Trophoblast cell (in vitro differentiated cells and primary cell): ENCODE measurements around the gene ARHGEF33.
A peak's percentile ranks its signal among the peaks of the same experiment; 100 is the strongest.

ENCODE experiments used
- DNase-seq, 2 donors: peaks; one replicate each; pipeline ENCODE4 v3.0.0-alpha.2; 2016
- H2AFZ ChIP-seq: 2 replicates; pipeline ENCODE4 v1.6.1; 2013; ENCODE audit warnings: low read length, moderate library complexity, mild to moderate bottlenecking; ENCODE audit not compliant: insufficient read depth, poor library complexity
- H2AK5ac ChIP-seq: 2 replicates; pipeline ENCODE4 v1.6.1; 2013; ENCODE audit warnings: mild to moderate bottlenecking, low read length
- H2BK120ac ChIP-seq: 2 replicates; pipeline ENCODE4 v1.6.1; 2013; ENCODE audit warnings: low read length, mild to moderate bottlenecking, moderate library complexity; ENCODE audit not compliant: insufficient read depth, poor library complexity
- H2BK12ac ChIP-seq: 2 replicates; pipeline ENCODE4 v1.6.1; 2013; ENCODE audit warnings: mild to moderate bottlenecking, low read length, moderate library complexity
- H2BK5ac ChIP-seq: 2 replicates; pipeline ENCODE4 v1.6.1; 2013; ENCODE audit warnings: low read length, low read depth, moderate library complexity, mild to moderate bottlenecking; ENCODE audit not compliant: poor library complexity
- H3K14ac ChIP-seq: 2 replicates; pipeline ENCODE4 v1.6.1; 2013; ENCODE audit warnings: mild to moderate bottlenecking, low read length
- H3K18ac ChIP-seq: 2 replicates; pipeline ENCODE4 v1.6.1; 2013; ENCODE audit warnings: mild to moderate bottlenecking, low read length
- H3K23ac ChIP-seq: 2 replicates; pipeline ENCODE4 v1.6.1; 2013; ENCODE audit warnings: low read length
- H3K27ac ChIP-seq: 2 replicates; pipeline ENCODE4 v1.5.1; 2013; ENCODE audit warnings: low read depth, mild to moderate bottlenecking, inconsistent platforms, low read length, moderate library complexity
- H3K27me3 ChIP-seq: 2 replicates; pipeline ENCODE4 v1.6.1; 2013; ENCODE audit warnings: inconsistent platforms, mild to moderate bottlenecking, low read length, moderate library complexity; ENCODE audit not compliant: insufficient read depth
- H3K36me3 ChIP-seq, 2 experiments: 1 replicate in 1 of 2; 2 replicates in 1 of 2; pipeline ENCODE4 v1.6.1; 2013; ENCODE audit warnings: low read length in 2 of 2, mild to moderate bottlenecking in 2 of 2, moderate library complexity in 1 of 2; ENCODE audit not compliant: insufficient read depth in 2 of 2, control insufficient read depth in 1 of 2
- H3K4ac ChIP-seq: 2 replicates; pipeline ENCODE4 v1.6.1; 2013; ENCODE audit warnings: low read depth, mild to moderate bottlenecking, low read length, moderate library complexity
- H3K4me1 ChIP-seq, 2 experiments: 1 replicate in 1 of 2; 2 replicates in 1 of 2; pipeline ENCODE4 v1.6.1; 2013; ENCODE audit warnings: low read length in 2 of 2, mild to moderate bottlenecking in 2 of 2, moderate library complexity in 1 of 2; ENCODE audit not compliant: insufficient read depth in 2 of 2, control insufficient read depth in 1 of 2
- H3K4me2 ChIP-seq: 2 replicates; pipeline ENCODE4 v1.6.1; 2013; ENCODE audit warnings: inconsistent platforms, mild to moderate bottlenecking, low read length, moderate library complexity
- H3K4me3 ChIP-seq: 2 replicates; pipeline ENCODE4 v1.5.1; 2013; ENCODE audit warnings: mild to moderate bottlenecking, low read depth, low read length, inconsistent platforms
- H3K79me1 ChIP-seq: one replicate; pipeline ENCODE4 v1.6.1; 2013; ENCODE audit warnings: low read length
- H3K79me2 ChIP-seq: 2 replicates; pipeline ENCODE4 v1.6.1; 2013; ENCODE audit warnings: low read length, mild to moderate bottlenecking; ENCODE audit not compliant: control insufficient read depth, insufficient read depth, poor library complexity
- H3K9ac ChIP-seq: 2 replicates; pipeline ENCODE4 v1.6.1; 2013; ENCODE audit warnings: mild to moderate bottlenecking, low read length
- H3K9me3 ChIP-seq: 2 replicates; pipeline ENCODE4 v1.6.1; 2013; ENCODE audit warnings: low read depth, mild to moderate bottlenecking, control low read depth, inconsistent platforms, low read length; ENCODE audit not compliant: insufficient read depth
- H4K12ac ChIP-seq: 2 replicates; pipeline ENCODE4 v1.6.1; 2013; ENCODE audit warnings: low read depth, mild to moderate bottlenecking, low read length, moderate library complexity
- H4K8ac ChIP-seq: 2 replicates; pipeline ENCODE4 v1.6.1; 2013; ENCODE audit warnings: low read depth, mild to moderate bottlenecking, low read length, moderate library complexity
- H4K91ac ChIP-seq: one replicate; pipeline ENCODE4 v1.6.1; 2013; ENCODE audit warnings: low read depth, mild to moderate bottlenecking, low read length, moderate library complexity
- WGBS: extraction: QIAGEN DNeasy Blood & Tissue Kit; methylation state at CpG from one replicate; pipeline ENCODE4 v1.1.7; 2013; ENCODE audit warnings: missing lambda C conversion rate; ENCODE audit not compliant: insufficient read length, insufficient coverage; ENCODE audit errors: extremely low coverage; 5-methylcytosine and 5-hydroxymethylcytosine counted together

Gene ARHGEF33

DNA sequence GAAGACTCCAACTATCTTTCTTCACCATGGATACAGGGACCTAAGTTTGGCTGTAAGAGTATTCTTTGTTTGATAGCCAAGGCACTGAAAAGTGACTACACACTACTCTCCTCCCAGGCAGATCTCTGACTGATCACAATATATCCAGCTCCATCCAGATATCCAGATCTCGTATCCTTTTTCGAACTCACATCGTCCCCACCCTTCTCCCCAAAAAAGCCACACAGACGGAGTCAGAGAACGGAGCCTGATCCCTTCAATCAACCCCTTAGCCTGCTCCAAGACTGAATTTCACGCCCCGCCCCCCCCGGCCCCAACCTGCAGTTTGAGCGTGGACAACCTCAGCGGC lies 14.5 kb upstream of the ARHGEF33 start:
- Histone ChIP-seq H2BK12ac (no peak overlapping the region), H4K12ac (peak overlapping the region; percentile 54), H3K9me3 (no peaks in the 10 kb centered on the region), H3K27me3 (no peaks in the 10 kb centered on the region), H3K14ac (no peak overlapping the region), H4K91ac (no peak overlapping the region), H3K36me3 (no peaks in the 10 kb centered on the region), H2AFZ (peak overlapping the region; percentile 71), H2AK5ac (no peak overlapping the region), H4K8ac (peak overlapping the region; percentile 90), H2BK120ac (no peak overlapping the region), H3K79me1 (peaks cover 3% of the 10 kb centered on the region), H3K79me2 (peaks cover 3% of the 10 kb centered on the region), H3K9ac (peak overlapping the region; percentile 57), H2BK5ac (no peak overlapping the region), H3K18ac (no peak overlapping the region), H3K4me3 (peak overlapping the region; percentile 91), H3K23ac (no peak overlapping the region), H3K4me1 (no peaks in the 10 kb centered on the region), H3K27ac (no peak overlapping the region), H3K4me2 (peak overlapping the region; percentile 94), H3K4ac (peak overlapping the region; percentile 32)
- peak in 1 of 2 donors; percentile 13 for DNase-seq
- WGBS: no CpG with 5 or more reads among the region's 10 CpGs

DNA sequence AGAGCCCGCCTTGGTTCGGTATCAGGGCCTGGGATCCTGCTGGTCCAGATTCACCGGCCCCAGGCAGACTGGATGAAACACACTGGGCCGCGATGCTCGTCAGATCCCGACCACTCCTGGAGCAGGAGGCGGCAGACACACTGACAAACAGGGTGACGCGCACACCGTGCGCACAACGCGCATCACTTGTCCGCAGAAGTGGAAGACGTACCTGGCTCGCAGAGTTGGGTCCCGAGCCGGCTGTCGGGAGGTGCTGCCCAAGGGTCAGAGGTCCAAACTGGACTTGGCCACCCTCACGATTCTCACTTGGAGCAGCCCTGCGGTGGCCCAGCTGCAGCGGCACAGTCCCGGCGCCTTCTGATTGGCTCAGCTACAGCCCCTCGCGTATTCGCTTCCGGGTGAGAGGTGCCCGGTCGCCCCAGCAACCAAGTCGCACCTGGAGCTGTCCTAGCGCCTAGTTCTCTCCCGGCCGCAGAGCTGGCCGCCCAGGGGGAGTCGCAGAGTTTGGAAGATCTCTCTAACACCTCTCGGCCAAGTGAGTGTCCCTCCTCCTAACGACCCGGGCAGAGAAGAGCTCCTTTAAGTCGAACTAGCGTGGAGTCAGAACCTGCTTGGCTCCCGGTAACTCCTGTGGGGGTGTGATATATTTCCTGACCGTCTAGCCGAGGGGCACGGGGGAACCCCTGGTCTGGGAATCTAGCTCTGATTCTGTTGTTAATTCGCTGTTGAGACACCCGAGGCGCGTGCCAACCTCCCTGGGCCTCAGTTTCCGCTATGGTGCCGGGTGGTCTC lies 13.9 kb upstream of the ARHGEF33 start, which contains the start of the genes DHX57 and MORN2:
Gene DHX57 (minus strand): TSS at position 359 of the 792 bp plus-strand sequence. CDS start 7,529 bp downstream, outside the sequence.
Gene MORN2 (plus strand): TSS at position 401 of the 792 bp plus-strand sequence.
- no CpG with 5 or more reads among the region's 52 CpGs for WGBS
- peak within 1 kb of the TSS; percentile 94 for H3K4me2 ChIP-seq
- H3K27me3 ChIP-seq: no peaks in the 10 kb centered on the region
- peak within 1 kb of the TSS; percentile 54 for H4K12ac ChIP-seq
- H3K36me3 ChIP-seq: no peaks in the 10 kb centered on the region
- DNase-seq: peak; percentile 85 to 88
- no peaks in the 10 kb centered on the region for H3K9me3 ChIP-seq
- H3K14ac ChIP-seq: peak within 1 kb of the TSS; percentile 54
- peak within 1 kb of the TSS; percentile 32 for H3K4ac ChIP-seq
- peaks cover 3% of the 10 kb centered on the region for H3K79me2 ChIP-seq
- H3K27ac ChIP-seq: no peak within 1 kb of the TSS
- peak within 1 kb of the TSS; percentile 90 for H4K8ac ChIP-seq
- H3K4me3 ChIP-seq: peak within 1 kb of the TSS; percentile 91
- H2BK5ac ChIP-seq: no peak within 1 kb of the TSS
- no peak within 1 kb of the TSS for H2BK12ac ChIP-seq
- H4K91ac ChIP-seq: peak within 1 kb of the TSS; percentile 59
- peak within 1 kb of the TSS; percentile 53 for H3K18ac ChIP-seq
- no peaks in the 10 kb centered on the region for H3K4me1 ChIP-seq
- H3K79me1 ChIP-seq: peaks cover 3% of the 10 kb centered on the region
- H2BK120ac ChIP-seq: no peak within 1 kb of the TSS
- H2AFZ ChIP-seq: peak within 1 kb of the TSS; percentile 71
- H2AK5ac ChIP-seq: no peak within 1 kb of the TSS
- H3K9ac ChIP-seq: peak within 1 kb of the TSS; percentile 57
- no peak within 1 kb of the TSS for H3K23ac ChIP-seq

DNA sequence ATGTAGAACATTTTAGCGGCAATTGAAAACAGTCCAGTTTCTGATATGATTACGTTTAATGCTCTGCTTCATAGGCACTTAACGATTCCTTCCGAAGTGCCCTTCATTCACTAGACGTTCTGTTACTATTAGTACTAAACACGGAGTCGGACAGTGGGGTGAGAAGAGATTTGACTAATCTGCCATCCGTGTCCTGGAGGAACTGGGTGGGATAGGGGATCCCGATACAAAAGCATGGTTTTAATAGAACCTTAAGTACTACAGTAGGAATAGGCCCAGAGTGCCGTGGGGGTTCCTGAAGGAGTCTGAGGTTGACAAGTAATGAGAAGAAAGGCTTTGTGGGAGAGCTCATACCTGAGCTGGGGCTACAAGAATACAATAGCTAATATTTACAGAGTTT lies 13.3 kb upstream of the ARHGEF33 start:
- Histone ChIP-seq H3K9me3 (no peaks in the 10 kb centered on the region), H3K4ac (no peak overlapping the region), H3K18ac (no peak overlapping the region), H3K4me1 (no peaks in the 10 kb centered on the region), H4K91ac (no peak overlapping the region), H3K9ac (peak overlapping the region; percentile 6), H3K36me3 (no peaks in the 10 kb centered on the region), H2AFZ (peak overlapping the region; percentile 70), H2BK120ac (no peak overlapping the region), H3K14ac (no peak overlapping the region), H2AK5ac (no peak overlapping the region), H4K8ac (peak overlapping the region; percentile 41), H2BK5ac (no peak overlapping the region), H4K12ac (no peak overlapping the region), H3K4me3 (peak overlapping the region; percentile 91), H3K27me3 (no peaks in the 10 kb centered on the region), H3K79me2 (peaks cover 3% of the 10 kb centered on the region), H3K79me1 (peaks cover 3% of the 10 kb centered on the region), H2BK12ac (no peak overlapping the region), H3K23ac (no peak overlapping the region), H3K4me2 (peak overlapping the region; percentile 94), H3K27ac (no peak overlapping the region)
- WGBS: no CpG with 5 or more reads among the region's 10 CpGs
- DNase-seq: peak in 1 of 2 donors; percentile 11

GRCh38 chr2:38886063-38886462 lies 3.6 kb upstream of the ARHGEF33 start:
- no peaks in the 10 kb centered on the region for H3K79me2 ChIP-seq
- no peaks in the 10 kb centered on the region for H3K36me3 ChIP-seq
- no peak overlapping the region for H2BK120ac ChIP-seq
- no peaks in the 10 kb centered on the region for H3K9me3 ChIP-seq
- DNase-seq: no peak
- no peaks in the 10 kb centered on the region for H3K79me1 ChIP-seq
- no peaks in the 10 kb centered on the region for H3K27me3 ChIP-seq
- H4K12ac ChIP-seq: no peak overlapping the region
- no peak overlapping the region for H3K4me3 ChIP-seq
- H3K9ac ChIP-seq: no peak overlapping the region
- H4K8ac ChIP-seq: no peak overlapping the region
- H3K18ac ChIP-seq: no peak overlapping the region
- no peak overlapping the region for H4K91ac ChIP-seq
- no peak overlapping the region for H3K23ac ChIP-seq
- no peaks in the 10 kb centered on the region for H3K4me1 ChIP-seq
- H3K27ac ChIP-seq: no peak overlapping the region
- no peak overlapping the region for H2BK5ac ChIP-seq
- no peak overlapping the region for H2BK12ac ChIP-seq
- H2AFZ ChIP-seq: no peak overlapping the region
- no peak overlapping the region for H3K14ac ChIP-seq
- no peak overlapping the region for H3K4me2 ChIP-seq
- no peak overlapping the region for H3K4ac ChIP-seq
- H2AK5ac ChIP-seq: no peak overlapping the region
